Astrocyte (in vitro differentiated cells and primary cell): Measurements from ENCODE around the gene SFR1. TPM values are rescaled to one million over a fixed set of nuclear protein-coding genes. Genes with fewer than 3 reads are reported as not detected.

Source experiments
- DNase-seq: peaks from one replicate; pipeline ENCODE4 v3.0.0-alpha.2; 2010; ENCODE audit warnings: low read depth
- FAIRE-seq: peaks from 2 replicates; lab custom pipeline; 2011; peaks lifted over from hg19 to GRCh38; lab: Jason Lieb, UNC
- H2AFZ ChIP-seq: 2 replicates; pipeline ENCODE4 v1.6.0; 2012; ENCODE audit warnings: low read depth, low read length, inconsistent platforms
- H3K27ac ChIP-seq: 2 replicates; pipeline ENCODE4 v1.5.1; 2011; ENCODE audit warnings: low read depth, low read length, inconsistent platforms
- H3K27me3 ChIP-seq: 2 replicates; pipeline ENCODE4 v1.6.0; 2011; ENCODE audit warnings: low read length, inconsistent platforms; ENCODE audit not compliant: insufficient read depth
- H3K36me3 ChIP-seq: 2 replicates; pipeline ENCODE4 v1.5.1; 2011; ENCODE audit warnings: low read length, inconsistent platforms; ENCODE audit not compliant: insufficient read depth
- H3K4me1 ChIP-seq: 2 replicates; pipeline ENCODE4 v1.5.1; 2011; ENCODE audit warnings: low read length, inconsistent platforms; ENCODE audit not compliant: insufficient read depth
- H3K4me2 ChIP-seq: 2 replicates; pipeline ENCODE4 v1.6.0; 2012; ENCODE audit warnings: low read length, inconsistent platforms
- H3K4me3 ChIP-seq: 2 replicates; pipeline ENCODE4 v1.5.1; 2011; ENCODE audit warnings: low read depth, mild to moderate bottlenecking, low read length, inconsistent platforms; ENCODE audit not compliant: insufficient read depth
- H3K79me2 ChIP-seq: 2 replicates; pipeline ENCODE4 v1.6.0; 2012; ENCODE audit warnings: mild to moderate bottlenecking, low read length, inconsistent platforms; ENCODE audit not compliant: insufficient read depth
- H3K9ac ChIP-seq: 2 replicates; pipeline ENCODE4 v1.6.0; 2012; ENCODE audit warnings: mild to moderate bottlenecking, low read length, inconsistent platforms
- H3K9me3 ChIP-seq: 2 replicates; pipeline ENCODE4 v1.5.1; 2012; ENCODE audit warnings: low read depth, mild to moderate bottlenecking, low read length, inconsistent platforms; ENCODE audit not compliant: insufficient read depth
- H4K20me1 ChIP-seq: 2 replicates; pipeline ENCODE4 v1.6.0; 2012; ENCODE audit warnings: low read length, inconsistent platforms; ENCODE audit not compliant: insufficient read depth
- H3K27ac Mint-ChIP-seq: one replicate; pipeline ENCODE4 v1.8.0; 2021; ENCODE audit warnings: mild to moderate bottlenecking, mixed read lengths; ENCODE audit not compliant: unreplicated experiment
- H3K27me3 Mint-ChIP-seq: one replicate; pipeline ENCODE4 v1.8.0; 2021; ENCODE audit warnings: low read depth, mixed read lengths; ENCODE audit not compliant: unreplicated experiment
- H3K36me3 Mint-ChIP-seq: one replicate; pipeline ENCODE4 v1.8.0; 2021; ENCODE audit warnings: low read depth, mixed read lengths; ENCODE audit not compliant: unreplicated experiment
- H3K4me1 Mint-ChIP-seq: one replicate; pipeline ENCODE4 v1.8.0; 2021; ENCODE audit warnings: low read depth, mixed read lengths; ENCODE audit not compliant: unreplicated experiment
- H3K4me3 Mint-ChIP-seq: one replicate; pipeline ENCODE4 v1.8.0; 2021; ENCODE audit warnings: mild to moderate bottlenecking, moderate library complexity, mixed read lengths; ENCODE audit not compliant: unreplicated experiment
- H3K9me3 Mint-ChIP-seq: one replicate; pipeline ENCODE4 v1.8.0; 2021; ENCODE audit warnings: mild to moderate bottlenecking, mixed read lengths; ENCODE audit not compliant: unreplicated experiment
- EZH2 ChIP-seq: IDR thresholded peaks from 2 replicates; pipeline ENCODE4 v1.6.1; 2012; ENCODE audit warnings: mild to moderate bottlenecking, low read length, inconsistent platforms; ENCODE audit not compliant: insufficient read depth
- total RNA-seq: library from RNA; stranded (reverse); gene quantifications from 2 replicates; pipeline ENCODE4 v1.2.1, GENCODE V29; 2021
- TF ChIP-seq, protein P1 (sequence below): IDR thresholded peaks from 2 replicates; pipeline ENCODE4 v1.5.1; 2011; ENCODE audit warnings: low read depth, mild to moderate bottlenecking, inconsistent platforms, low read length, moderate library complexity; ENCODE audit not compliant: insufficient read depth

SFR1 gene
- total RNA-seq, 1 donor from 2014 or later = 3.6 TPM

- peaks cover 4% of the 10 kb centered on the region for H3K27me3 ChIP-seq
- Mint-ChIP-seq H3K4me1 (peaks cover 5% of the 10 kb centered on the region), H3K4me3 (no peak overlapping the region), H3K36me3 (no peaks in the 10 kb centered on the region), H3K9me3 (peaks cover 7% of the 10 kb centered on the region), H3K27ac (no peak overlapping the region), H3K27me3 (no peaks in the 10 kb centered on the region)
- DNase-seq (no peak), FAIRE-seq (no peak)
- no peaks in the 10 kb centered on the region for H3K9me3 ChIP-seq
- H3K4me1 ChIP-seq = no peaks in the 10 kb centered on the region
- no peaks in the 10 kb centered on the region for H3K79me2 ChIP-seq
- TF ChIP-seq, protein P1, sequence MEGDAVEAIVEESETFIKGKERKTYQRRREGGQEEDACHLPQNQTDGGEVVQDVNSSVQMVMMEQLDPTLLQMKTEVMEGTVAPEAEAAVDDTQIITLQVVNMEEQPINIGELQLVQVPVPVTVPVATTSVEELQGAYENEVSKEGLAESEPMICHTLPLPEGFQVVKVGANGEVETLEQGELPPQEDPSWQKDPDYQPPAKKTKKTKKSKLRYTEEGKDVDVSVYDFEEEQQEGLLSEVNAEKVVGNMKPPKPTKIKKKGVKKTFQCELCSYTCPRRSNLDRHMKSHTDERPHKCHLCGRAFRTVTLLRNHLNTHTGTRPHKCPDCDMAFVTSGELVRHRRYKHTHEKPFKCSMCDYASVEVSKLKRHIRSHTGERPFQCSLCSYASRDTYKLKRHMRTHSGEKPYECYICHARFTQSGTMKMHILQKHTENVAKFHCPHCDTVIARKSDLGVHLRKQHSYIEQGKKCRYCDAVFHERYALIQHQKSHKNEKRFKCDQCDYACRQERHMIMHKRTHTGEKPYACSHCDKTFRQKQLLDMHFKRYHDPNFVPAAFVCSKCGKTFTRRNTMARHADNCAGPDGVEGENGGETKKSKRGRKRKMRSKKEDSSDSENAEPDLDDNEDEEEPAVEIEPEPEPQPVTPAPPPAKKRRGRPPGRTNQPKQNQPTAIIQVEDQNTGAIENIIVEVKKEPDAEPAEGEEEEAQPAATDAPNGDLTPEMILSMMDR = no peak
- TF ChIP-seq EZH2 = no peak
- H3K4me2 ChIP-seq = no peak overlapping the region
- no peak overlapping the region for H3K4me3 ChIP-seq
- H2AFZ ChIP-seq = no peak overlapping the region
- H4K20me1 ChIP-seq = no peaks in the 10 kb centered on the region
- H3K9ac ChIP-seq = no peak overlapping the region
- no peak overlapping the region for H3K27ac ChIP-seq
- no peaks in the 10 kb centered on the region for H3K36me3 ChIP-seq
Observed at GRCh38 chr10:104150139-104150538, 28.2 kb downstream of the SFR1 start.

GRCh38 chr10:104151737-104152136, 29.8 kb downstream of the SFR1 start:
- H3K4me3 ChIP-seq = no peak overlapping the region
- no peak overlapping the region for H3K4me3 Mint-ChIP-seq
- H4K20me1 ChIP-seq = no peaks in the 10 kb centered on the region
- TF ChIP-seq, protein P1 = no peak
- no peak for TF ChIP-seq EZH2
- H3K27me3 ChIP-seq = peaks cover 4% of the 10 kb centered on the region
- FAIRE-seq (no peak), DNase-seq (no peak)
- no peaks in the 10 kb centered on the region for H3K36me3 Mint-ChIP-seq
- peaks cover 5% of the 10 kb centered on the region for H3K4me1 Mint-ChIP-seq
- peaks cover 6% of the 10 kb centered on the region for H3K27me3 Mint-ChIP-seq
- no peak overlapping the region for H3K9ac ChIP-seq
- no peaks in the 10 kb centered on the region for H3K9me3 ChIP-seq
- H3K27ac Mint-ChIP-seq = no peak overlapping the region
- H3K9me3 Mint-ChIP-seq = peaks cover 7% of the 10 kb centered on the region
- no peak overlapping the region for H3K27ac ChIP-seq
- no peaks in the 10 kb centered on the region for H3K79me2 ChIP-seq
- H3K36me3 ChIP-seq = no peaks in the 10 kb centered on the region
- H3K4me2 ChIP-seq = no peak overlapping the region
- no peak overlapping the region for H2AFZ ChIP-seq
- H3K4me1 ChIP-seq = no peaks in the 10 kb centered on the region

DNA sequence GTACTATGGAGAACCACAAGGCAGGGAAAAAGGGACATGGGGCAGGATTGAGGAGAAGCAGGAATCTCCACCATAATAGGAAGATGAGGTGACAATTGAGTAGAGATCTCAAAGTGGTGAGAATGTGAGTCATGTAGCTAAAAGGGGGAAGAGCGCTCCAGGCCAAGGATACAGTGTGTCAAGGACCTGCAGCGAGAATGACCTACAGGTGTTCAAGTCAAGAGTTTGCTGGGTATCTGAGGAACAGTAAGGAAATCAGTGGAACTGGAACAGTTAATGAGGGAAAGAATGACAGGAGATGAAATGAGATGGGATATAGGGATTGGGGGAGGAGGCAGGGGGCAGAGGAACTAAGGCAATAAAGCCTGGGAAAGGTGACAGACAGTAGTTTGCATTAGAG, 33.6 kb downstream of the SFR1 start:
- Histone ChIP-seq H4K20me1 (no peaks in the 10 kb centered on the region), H3K36me3 (no peaks in the 10 kb centered on the region), H3K4me3 (no peak overlapping the region), H2AFZ (no peak overlapping the region), H3K9ac (no peak overlapping the region), H3K27me3 (peaks cover 12% of the 10 kb centered on the region), H3K9me3 (no peaks in the 10 kb centered on the region), H3K4me1 (no peaks in the 10 kb centered on the region), H3K27ac (no peak overlapping the region), H3K79me2 (no peaks in the 10 kb centered on the region), H3K4me2 (no peak overlapping the region)
- Mint-ChIP-seq H3K36me3 (no peaks in the 10 kb centered on the region), H3K27ac (no peak overlapping the region), H3K9me3 (peaks cover 7% of the 10 kb centered on the region), H3K27me3 (peaks cover 13% of the 10 kb centered on the region), H3K4me3 (no peak overlapping the region), H3K4me1 (no peaks in the 10 kb centered on the region)
- TF ChIP-seq EZH2 = no peak
- TF ChIP-seq, protein P1 = no peak
- FAIRE-seq = no peak
- no peak for DNase-seq
